RKO (cell line): ENCODE data around the gene H1-8.
A peak's percentile ranks its signal among the peaks of the same experiment; 100 is the strongest.
"Not testable (repeated sequence)": the region's sequence is repeated elsewhere in the genome, so short reads cannot be mapped to it uniquely, and the experiment has no call there.

ENCODE experiments used
- DNase-seq: peaks from one replicate; pipeline ENCODE4 v3.0.0-alpha.2; 2016; ENCODE audit warnings: low spot score

Gene H1-8, protein sequence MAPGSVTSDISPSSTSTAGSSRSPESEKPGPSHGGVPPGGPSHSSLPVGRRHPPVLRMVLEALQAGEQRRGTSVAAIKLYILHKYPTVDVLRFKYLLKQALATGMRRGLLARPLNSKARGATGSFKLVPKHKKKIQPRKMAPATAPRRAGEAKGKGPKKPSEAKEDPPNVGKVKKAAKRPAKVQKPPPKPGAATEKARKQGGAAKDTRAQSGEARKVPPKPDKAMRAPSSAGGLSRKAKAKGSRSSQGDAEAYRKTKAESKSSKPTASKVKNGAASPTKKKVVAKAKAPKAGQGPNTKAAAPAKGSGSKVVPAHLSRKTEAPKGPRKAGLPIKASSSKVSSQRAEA

DNA sequence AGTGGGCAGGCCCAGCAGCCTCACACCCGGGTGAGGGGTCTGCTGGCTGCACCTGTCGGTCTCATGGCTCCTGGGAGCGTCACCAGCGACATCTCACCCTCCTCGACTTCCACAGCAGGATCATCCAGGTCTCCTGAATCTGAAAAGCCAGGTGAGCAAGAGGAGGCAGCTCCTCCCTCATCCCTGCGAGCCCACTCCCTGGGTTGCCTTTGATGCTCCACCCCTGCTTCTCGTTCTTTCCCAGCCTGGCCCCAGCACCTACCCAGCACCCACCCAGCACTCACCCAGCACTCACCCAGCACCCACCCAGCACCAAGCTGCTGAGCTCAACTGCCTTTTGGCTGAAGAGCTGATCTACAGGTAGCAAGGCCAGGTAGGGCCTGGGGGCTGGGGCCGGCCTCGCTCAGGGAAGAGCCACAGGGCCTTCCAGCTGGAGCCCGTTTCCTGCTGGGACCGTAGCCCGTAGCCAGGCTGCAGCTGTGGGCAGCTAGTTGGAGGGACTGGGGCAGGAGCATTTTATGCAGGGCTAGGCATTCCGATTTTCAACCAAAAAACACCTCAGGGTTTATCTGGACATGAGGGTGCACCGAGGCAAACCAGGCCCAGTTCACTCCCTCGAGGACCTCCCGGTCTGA lies at the start of gene H1-8:
TSS of gene H1-8 (plus strand) at position 20 of the 635 bp plus-strand sequence. CDS start at position 64, 44 bp downstream.
- no peak for DNase-seq

DNA sequence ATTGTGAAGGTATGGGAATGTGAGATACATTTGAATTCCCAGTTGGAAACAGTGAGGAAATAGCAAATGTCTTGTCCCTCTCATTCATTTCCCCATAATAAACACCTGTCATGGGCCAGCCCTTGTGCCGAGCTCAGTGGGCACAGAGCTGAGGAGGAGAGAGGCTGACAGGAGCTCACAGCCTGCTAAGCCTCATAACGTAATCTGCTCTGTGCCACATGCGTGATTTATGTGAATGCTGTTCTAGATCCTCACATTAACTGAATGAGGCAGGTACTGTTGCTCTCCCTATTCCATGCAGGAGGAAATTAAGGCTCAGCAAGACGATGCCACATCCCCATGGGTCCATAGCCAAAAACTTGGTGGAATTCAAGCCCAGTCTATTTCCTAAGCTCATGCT lies 49.8 kb upstream of the H1-8 start:
- no peak for DNase-seq

DNA sequence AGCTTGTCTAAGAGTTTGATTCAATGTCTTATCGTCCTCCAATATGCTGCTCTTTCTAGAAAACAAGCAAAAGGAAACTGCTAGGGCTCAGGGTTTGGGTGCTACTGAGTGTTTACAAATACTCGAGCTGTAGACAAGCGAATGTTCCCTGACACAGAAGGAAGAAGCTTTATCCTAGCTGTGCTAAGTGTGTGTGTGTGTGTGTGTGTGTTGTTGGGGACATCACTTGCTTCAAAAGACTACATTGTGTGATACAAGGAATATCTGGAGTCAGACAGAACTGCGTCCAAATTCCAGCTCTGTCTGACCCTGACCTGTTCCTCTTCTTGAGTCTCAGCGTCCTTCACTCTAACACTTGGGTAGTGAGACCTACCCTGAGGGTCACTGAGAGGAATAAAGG lies 48.5 kb upstream of the H1-8 start:
- DNase-seq: not testable (repeated sequence)

DNA sequence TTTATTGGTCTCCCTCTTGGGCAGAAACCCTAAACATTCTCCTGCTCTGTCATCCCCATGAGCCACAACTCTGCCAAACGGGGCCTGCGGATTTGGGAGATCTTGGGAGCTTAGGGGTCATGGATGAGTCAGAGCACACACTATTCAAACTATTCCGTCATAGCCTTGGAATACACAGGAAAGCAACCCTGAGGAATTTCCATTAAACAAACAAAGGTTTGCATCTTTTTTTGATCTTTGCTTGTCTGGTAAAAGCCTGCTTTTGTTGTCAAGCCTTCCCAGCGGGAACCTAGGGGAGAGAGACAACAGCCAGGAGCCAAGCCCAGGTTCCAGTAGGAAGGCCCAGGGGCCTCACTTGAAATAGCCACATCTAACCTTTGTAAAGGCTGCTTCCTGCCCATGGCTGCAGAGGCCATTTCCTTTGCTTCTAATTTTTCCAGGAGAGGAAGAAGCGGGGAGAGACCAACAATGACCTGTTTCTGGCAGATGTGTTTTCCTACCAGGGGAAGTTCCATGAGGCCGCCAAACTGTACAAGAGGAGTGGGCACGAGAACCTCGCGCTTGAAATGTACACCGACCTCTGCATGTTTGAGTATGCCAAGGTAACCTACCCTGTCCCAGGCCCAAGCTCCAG lies 47.9 kb upstream of the H1-8 start:
- DNase-seq: not testable (repeated sequence)

DNA sequence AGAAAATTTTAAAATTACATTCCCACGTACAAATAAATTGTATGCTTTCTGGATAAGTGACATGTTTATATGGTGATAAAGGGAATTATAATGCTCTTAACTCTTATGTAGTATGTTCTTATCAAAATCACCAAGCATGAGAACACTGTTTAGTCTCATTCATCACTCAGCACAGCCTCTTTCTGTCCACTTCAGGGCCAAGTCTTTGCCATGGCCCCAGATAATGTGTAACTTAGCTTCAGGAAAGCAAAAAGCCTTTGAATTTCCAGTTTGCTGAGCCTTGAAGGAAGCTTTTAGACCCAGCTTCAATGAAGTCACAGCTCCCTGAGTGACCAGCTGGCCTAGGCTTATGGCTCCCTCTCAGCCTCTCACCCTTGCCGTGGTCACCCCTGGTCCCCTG lies 45.1 kb upstream of the H1-8 start:
- DNase-seq: not testable (repeated sequence)

DNA sequence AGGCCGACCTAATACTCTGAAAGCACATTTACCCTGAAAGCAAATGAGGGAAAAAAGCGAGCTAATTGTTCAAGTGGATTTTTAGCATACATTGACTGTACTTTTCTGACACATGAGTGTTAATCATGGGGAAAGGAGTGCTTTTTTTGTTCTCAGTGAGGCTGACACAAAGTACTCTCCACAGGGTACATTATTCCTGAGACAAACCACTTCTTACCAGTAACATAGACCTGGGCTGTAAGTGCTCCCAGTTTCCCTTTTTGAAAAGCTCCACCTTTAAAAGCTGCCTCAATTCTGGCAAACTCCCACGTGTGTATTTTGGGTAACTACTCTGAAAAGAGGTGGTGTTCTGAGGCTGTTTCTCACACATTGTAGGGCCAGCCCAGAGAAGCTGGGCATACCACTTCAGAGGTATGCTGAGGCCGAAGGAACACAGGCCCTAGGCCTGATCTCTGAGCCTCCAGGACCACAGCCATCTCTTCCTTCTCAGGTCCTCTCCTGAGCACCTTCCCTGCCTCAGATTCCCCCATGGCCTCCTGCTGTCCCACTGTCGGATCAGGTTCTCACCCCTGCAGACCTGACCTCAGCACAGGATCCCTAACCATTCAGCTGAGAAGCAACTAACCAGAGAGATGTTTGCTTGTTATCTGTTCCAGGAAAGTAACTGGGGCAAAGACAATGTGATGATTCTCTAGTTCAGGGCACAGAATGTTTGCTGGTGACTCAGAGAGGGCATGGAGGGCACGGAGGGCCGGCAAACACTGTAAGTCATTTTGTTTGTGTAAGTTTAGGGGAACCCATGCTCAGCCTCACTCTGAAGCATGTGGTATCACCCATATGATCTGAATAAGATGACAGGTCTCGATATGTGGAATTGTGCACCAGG lies 44.1 kb upstream of the H1-8 start:
- not testable (repeated sequence) for DNase-seq

DNA sequence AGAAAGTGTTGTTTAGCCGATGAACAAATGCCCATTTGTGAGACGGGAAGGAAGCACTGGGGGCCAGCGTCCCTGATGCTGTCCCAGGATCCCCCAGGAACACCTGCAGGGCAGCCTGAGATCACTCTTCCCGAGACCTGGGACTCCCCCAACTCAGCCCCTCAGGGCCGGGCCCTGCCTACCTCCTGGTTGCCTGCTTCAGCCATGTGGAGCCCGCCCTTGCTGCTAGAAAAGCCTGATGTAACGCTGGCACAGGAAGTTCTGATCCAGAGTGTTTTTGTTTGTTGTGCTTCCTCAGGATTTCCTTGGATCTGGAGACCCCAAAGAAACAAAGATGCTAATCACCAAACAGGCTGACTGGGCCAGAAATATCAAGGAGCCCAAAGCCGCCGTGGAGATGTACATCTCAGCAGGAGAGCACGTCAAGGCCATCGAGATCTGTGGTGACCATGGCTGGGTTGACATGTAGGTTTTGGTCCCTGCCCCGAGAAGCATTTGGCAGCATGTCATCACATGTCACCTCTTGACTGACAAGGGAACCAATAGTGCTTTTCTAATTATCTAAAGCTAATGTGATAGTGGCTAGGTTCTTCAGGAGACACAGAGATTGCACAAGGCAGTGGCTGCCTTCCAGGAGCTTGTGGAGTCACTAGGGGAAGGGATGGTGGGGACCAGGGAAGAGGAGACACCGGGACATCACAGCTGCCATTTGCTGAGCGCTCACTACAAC lies 43.2 kb upstream of the H1-8 start:
- not testable (repeated sequence) for DNase-seq

DNA sequence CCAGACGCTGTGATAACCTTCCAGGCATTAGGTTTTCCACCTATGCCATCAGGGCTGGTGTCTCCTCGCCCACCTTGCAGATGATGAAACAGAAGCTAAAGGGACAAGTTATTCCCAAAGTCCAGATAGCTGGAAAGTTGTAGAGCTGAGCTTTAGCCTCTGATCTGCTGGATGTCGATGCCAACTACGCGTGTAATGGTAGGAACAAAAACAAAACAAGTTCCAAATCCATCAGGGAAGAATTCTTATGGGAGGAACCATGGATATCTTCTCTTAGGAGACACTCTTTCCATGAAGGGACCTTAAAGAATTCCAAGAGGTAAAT lies 42.7 kb upstream of the H1-8 start:
- DNase-seq: no peak

DNA sequence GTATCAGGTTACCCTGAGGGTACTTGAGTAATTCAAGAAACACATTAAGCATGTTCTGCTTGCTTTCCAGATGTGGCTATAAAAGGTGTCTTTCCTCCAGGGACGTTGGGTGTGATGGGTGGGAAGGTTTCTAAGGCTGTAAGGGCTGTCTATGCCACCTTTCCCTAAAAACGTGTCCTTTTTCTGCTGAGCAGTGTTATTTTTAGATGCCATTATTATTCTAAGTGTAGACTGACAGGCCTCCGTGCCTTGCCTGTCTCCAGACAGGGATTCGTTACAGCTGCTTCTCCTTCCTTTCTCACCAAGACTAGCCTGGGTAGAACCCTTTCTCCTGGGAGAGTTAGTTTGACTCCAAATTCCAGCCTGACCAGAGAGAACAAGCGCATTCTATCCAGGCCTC lies 41.3 kb upstream of the H1-8 start:
- DNase-seq: no peak

DNA sequence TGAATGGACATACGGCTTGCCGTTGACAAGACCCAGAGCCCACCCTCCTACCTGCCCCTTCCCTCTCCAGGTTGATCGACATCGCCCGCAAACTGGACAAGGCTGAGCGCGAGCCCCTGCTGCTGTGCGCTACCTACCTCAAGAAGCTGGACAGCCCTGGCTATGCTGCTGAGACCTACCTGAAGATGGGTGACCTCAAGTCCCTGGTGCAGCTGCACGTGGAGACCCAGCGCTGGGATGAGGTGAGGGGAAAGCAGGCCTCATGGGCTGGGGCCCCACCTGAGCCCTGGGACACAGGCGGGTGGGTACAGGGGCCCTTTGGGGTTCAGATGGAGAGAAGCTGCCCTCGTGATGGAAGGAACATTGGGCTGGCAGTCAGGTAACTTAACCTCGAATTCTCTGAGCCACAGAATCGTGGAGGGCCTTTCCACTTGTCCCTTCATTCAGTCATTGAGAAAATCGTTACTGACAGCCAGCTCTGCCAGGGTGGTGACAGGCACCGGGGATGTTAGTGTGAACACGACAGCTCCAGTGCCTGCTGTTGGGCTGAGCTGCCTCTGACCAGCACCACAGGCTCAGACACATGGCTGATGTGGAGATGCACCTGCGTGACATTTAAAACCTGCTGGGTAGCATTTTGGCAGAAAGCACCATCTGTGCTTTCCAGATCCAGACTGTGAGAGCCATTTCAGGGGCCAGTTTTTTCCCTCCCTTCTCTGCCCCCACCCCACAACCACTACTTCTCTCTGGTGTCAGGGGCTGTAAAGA lies 40.1 kb upstream of the H1-8 start:
- no peak for DNase-seq

DNA sequence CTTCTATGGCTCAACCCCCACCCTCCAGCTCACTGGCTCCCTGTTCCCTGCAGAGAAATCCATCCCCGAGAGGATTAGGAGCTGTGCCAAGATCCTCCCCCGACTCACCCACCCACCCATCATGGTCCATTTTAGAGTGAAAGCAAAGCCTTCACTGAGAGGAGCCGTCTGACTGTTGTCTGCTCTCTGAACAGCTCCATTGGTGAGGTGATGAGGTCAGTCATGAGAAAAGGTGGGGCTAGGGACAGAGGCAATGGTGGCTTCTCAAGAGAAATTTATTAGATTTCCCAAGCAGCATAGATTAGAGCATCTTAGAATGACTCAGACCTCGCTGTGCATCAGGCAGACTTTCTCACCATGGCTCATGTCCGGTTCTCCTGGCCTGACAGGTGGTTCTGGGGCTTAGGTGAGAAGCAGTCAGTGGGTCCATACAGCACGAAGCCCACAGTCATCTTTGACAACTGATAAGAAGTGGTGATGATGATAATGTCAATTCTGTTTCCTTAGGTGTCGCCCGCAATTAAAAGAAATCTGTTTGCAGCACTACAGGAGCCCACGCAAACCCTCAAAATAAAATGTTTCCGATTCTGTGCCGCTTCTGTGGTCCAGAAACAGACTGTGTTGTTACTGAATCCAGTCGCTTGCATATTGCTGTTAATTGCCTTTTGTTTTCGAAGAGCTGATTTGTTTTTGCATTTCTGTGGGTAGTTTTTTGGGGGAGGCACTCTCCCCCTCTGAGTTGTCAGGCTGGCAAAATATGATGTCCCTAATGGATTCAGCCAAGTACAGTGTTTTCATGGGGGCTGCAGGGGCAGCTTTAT lies 39.3 kb upstream of the H1-8 start:
- DNase-seq: peak; percentile 7

DNA sequence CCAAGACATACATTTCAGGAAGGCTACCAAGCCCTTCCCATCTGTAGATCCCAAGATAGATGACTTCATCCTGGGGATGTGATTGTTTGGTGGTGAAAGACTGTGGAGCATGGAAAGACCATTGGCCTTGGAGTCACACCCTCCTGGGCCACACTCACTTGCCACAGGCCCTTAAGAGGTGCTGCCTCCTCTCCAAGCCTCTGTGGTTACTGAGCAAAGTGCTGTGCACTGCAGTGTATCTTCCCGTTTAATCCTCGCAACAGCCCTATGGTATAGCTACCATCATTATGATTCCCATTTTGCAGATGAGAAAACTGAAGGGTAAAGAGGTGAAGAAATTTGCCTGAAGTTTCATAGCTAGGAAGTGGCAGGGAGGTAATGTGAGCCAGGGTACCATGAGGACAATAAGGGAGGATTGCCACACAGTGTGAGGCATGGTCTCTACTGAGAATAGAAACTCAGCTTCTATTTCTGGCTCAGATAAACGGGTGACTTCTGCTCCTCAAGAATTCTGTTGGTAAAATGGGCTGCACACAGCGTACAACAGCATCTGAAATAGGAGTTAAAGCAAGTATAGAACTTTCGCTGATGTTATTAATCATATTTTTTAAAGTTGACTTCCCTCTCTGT lies 38.4 kb upstream of the H1-8 start:
- DNase-seq: no peak

DNA sequence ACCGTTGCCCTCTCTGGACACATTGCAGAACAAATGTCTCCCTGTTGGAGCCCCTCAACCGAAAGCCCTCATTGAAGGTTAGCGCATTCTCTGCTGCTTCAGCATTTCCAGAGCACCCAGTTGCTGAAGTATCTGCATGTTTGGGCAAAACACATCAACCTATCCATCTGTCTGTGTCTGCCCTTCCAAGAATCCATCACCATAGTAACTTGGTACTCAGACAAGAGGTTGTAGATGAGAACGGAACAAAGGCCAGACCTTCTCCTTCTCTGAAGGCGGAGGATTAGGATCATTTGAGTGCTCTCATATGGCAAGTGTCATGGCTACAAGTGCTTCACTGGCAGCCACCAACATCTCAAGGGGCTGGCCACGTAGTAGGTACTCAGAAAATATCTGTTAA lies 37.6 kb upstream of the H1-8 start:
- DNase-seq: no peak

DNA sequence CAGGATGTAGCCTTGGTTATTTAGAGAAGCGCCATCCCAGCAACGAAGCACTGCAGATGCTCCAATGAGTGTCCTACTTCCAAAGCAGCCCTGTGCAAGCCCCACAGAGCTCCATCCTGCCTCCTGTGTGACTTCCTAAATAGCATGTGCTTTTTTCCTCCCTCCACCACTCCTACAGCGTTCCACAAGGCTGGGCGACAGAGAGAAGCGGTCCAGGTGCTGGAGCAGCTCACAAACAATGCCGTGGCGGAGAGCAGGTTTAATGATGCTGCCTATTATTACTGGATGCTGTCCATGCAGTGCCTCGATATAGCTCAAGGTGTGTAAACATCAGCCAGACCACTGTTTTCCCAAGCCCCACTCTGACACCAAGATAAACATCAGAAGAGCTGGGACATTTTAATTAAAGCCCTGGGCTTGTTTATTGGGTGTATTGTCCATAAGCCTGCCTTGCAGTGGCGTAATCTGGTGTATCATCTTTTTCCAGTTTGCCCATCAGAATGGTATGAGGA lies 36.7 kb upstream of the H1-8 start:
- DNase-seq: no peak

DNA sequence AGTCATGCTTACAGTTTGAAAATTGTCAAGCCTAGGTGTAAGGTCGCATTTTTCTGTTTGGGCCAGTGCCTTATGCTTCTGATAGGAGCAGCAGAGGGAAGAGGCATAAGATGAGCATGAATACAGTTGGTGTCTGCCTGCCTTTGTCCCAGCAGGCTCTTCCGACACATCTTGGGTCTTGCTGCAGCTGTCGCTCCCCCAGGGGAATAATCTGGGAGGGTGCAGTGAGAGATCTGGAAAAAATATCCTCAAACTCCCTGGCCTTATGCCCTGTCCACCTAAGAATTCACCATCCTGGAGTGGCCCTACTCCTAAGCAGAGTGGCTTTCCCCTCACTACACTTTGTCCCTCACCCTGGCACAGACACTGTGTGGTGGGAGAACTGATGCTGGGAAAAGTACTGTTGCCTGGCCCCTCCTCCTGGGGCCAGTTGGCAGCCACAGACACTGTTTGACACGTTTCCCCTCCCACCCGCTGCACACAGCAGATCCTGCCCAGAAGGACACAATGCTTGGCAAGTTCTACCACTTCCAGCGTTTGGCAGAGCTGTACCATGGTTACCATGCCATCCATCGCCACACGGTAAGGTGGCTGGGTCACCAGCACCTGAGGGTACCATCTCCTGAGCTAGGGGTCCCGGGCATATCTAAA lies 35.7 kb upstream of the H1-8 start:
- no peak for DNase-seq

DNA sequence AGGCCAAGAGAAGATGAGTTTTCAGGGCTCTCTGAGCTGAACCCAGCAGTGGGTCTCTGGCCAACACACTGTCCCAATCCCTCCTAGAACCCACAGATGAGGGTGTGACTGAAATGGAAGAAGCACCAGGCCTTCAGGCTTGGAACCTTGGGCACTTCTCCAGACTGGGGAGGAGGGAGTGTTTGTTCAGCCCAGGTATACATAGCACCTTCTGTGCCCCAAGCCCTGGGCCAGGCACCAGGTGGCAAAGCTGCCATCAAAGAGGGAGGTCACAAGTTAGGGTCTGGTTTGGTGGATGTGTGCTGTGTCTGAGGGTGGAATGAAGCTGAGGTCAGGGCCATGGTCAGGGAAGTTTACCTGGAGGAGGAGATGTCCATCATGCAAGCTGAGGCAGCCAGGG lies 30.4 kb upstream of the H1-8 start:
- DNase-seq: no peak

DNA sequence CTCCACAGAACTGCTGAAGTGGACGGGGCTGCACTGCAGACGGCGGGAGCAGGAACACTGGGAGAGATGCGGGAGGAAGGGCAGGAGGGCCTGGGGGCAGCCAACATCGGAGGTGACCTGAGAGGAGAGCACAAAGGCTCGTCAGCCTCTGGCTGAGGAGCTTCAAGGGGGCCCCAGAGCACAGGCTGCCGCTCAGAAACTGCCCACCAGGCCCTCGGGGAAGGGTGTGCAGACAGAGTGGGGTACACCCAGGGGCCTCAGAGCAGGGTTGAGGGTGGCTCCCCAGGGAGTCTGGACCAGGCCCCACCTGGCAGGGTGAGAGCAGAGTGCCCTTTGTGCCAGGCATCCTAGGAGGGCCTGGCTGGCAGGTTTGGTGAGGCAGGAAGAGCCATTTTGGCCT lies 29.3 kb upstream of the H1-8 start:
- DNase-seq: no peak

DNA sequence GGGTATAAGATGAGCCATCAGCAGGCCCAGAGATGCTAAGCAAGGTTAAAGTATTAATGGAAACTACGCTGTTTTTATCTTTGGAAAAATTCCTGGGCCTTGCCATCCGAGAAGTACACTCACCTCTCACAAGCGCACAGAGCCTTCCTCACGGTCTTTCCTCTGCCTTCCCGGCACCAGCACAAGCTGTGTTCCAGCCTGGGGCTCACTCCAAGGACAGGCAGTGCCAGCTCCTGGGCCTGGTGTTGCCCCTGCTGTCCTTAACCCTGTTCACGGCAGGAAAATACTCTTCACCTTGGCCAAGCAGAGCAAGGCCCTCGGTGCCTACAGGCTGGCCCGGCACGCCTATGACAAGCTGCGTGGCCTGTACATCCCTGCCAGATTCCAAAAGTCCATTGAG lies 28.9 kb upstream of the H1-8 start:
- no peak for DNase-seq

DNA sequence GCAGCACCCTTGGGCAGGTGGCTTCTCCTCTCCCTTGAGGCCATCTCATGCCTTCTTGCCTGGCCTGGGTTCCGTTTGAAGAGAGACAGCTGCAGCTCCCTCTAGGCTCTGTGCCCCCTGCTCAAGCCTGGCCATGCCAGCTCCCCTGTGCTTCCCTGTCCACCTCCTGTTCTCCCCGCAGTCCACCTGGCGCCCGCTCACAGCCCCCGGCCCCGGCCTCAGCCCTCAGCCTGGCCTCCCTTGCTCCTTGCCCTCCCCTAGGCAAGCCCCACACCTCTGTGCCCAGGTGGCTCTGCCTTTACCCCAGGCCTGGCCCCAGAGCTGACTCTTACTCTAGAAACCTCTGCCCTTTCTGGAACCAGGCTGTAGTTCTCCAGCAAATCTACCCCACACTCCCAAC lies 28.4 kb upstream of the H1-8 start:
- no peak for DNase-seq
